GM23338 (cell line): Measurements from ENCODE around the gene RNF220. TPM values are rescaled to one million over a fixed set of nuclear protein-coding genes. Genes with fewer than 3 reads are reported as not detected.

Source experiments
- ATAC-seq: fragments of 200-7000 bp; cut with Tn5 transposase; 3 replicates; pipeline ENCODE4 v1.9.1; 2020
- DNase-seq: peaks from one replicate; pipeline ENCODE4 v3.0.0-alpha.2; 2015; ENCODE audit warnings: low spot score
- H2AFZ ChIP-seq: fragments of 200-600 bp; sonication (generic); 2 replicates; pipeline ENCODE4 v1.8.0; 2016; ENCODE audit warnings: antibody characterized with exemption, mild to moderate bottlenecking, moderate library complexity
- H3F3A ChIP-seq: fragments of 200-600 bp; sonication (generic); replicated peaks from 2 replicates; pipeline ENCODE4 v1.8.0; 2017; ENCODE audit warnings: antibody characterized with exemption, mixed run types, low read depth
- H3K27ac ChIP-seq: fragments of 200-600 bp; sonication (generic); 2 replicates; pipeline ENCODE4 v1.6.1; 2016; ENCODE audit warnings: low read depth
- H3K27me3 ChIP-seq: fragments of 200-600 bp; sonication (generic); 2 replicates; pipeline ENCODE4 v1.8.0; 2016; ENCODE audit warnings: mild to moderate bottlenecking, mixed run types, moderate library complexity; ENCODE audit not compliant: insufficient read depth
- H3K36me3 ChIP-seq: fragments of 200-600 bp; sonication (generic); 2 replicates; pipeline ENCODE4 v1.8.0; 2016; ENCODE audit warnings: mild to moderate bottlenecking; ENCODE audit not compliant: insufficient read depth
- H3K4me1 ChIP-seq: fragments of 200-600 bp; sonication (generic); 2 replicates; pipeline ENCODE4 v1.8.0; 2016; ENCODE audit warnings: mild to moderate bottlenecking, moderate library complexity; ENCODE audit not compliant: insufficient read depth
- H3K4me2 ChIP-seq: fragments of 200-600 bp; sonication (generic); 2 replicates; pipeline ENCODE4 v1.7.1; 2017; ENCODE audit warnings: mixed run types
- H3K4me3 ChIP-seq: fragments of 200-600 bp; sonication (generic); 2 replicates; pipeline ENCODE4 v1.6.1; 2016; ENCODE audit warnings: mixed run types
- H3K79me2 ChIP-seq: fragments of 200-600 bp; sonication (generic); replicated peaks from 2 replicates; pipeline ENCODE4 v1.8.0; 2017; ENCODE audit warnings: mild to moderate bottlenecking; ENCODE audit not compliant: insufficient read depth
- H3K9me2 ChIP-seq: fragments of 200-600 bp; sonication (generic); 2 replicates; pipeline ENCODE4 v1.8.0; 2017; ENCODE audit not compliant: insufficient read depth
- H4K20me1 ChIP-seq: fragments of 200-600 bp; sonication (generic); replicated peaks from 2 replicates; pipeline ENCODE4 v1.8.0; 2017; ENCODE audit warnings: mild to moderate bottlenecking; ENCODE audit not compliant: insufficient read depth
- H3K27ac Mint-ChIP-seq: 2 replicates; pipeline ENCODE4 v1.8.0; 2020; ENCODE audit warnings: inconsistent platforms, mild to moderate bottlenecking, moderate library complexity, mixed read lengths
- H3K27me3 Mint-ChIP-seq: 3 replicates; pipeline ENCODE4 v1.8.0; 2022; ENCODE audit warnings: low read depth, mild to moderate bottlenecking, moderate library complexity, mixed read lengths, inconsistent platforms; ENCODE audit not compliant: insufficient read depth, poor library complexity
- H3K36me3 Mint-ChIP-seq: 3 replicates; pipeline ENCODE4 v1.8.0; 2021; ENCODE audit warnings: low read depth, mild to moderate bottlenecking, inconsistent platforms, moderate library complexity, mixed read lengths
- H3K4me1 Mint-ChIP-seq: 3 replicates; pipeline ENCODE4 v1.8.0; 2020; ENCODE audit warnings: mild to moderate bottlenecking, inconsistent platforms, mixed read lengths
- H3K4me3 Mint-ChIP-seq: 3 replicates; pipeline ENCODE4 v1.8.0; 2021; ENCODE audit warnings: moderate library complexity, mild to moderate bottlenecking, inconsistent platforms, mixed read lengths
- H3K9me3 Mint-ChIP-seq: 3 replicates; pipeline ENCODE4 v1.8.0; 2020; ENCODE audit warnings: moderate library complexity, mild to moderate bottlenecking, inconsistent platforms, mixed read lengths
- EZH2 ChIP-seq: fragments of 200-600 bp; sonication (generic); IDR thresholded peaks from one replicate; pipeline ENCODE4 v1.8.0; 2017; ENCODE audit warnings: antibody characterized with exemption, mild to moderate bottlenecking, low read depth; ENCODE audit not compliant: unreplicated experiment
- JUNB ChIP-seq: IDR thresholded peaks from one replicate; pipeline ENCODE4 v1.6.1; 2016; ENCODE audit warnings: antibody characterized with exemption; ENCODE audit not compliant: unreplicated experiment
- POLR2AphosphoS5 ChIP-seq: IDR thresholded peaks from 2 replicates; pipeline ENCODE4 v1.6.1; 2016; ENCODE audit warnings: antibody characterized with exemption, low read depth
- STAT1 ChIP-seq: IDR thresholded peaks from one replicate; pipeline ENCODE4 v1.6.1; 2016; ENCODE audit warnings: antibody characterized with exemption; ENCODE audit not compliant: unreplicated experiment
- ZNF114 ChIP-seq: fragments of 250-450 bp; sonication (Bioruptor Pico); IDR thresholded peaks from 2 replicates; pipeline ENCODE4 v1.5.0; 2020; ENCODE audit warnings: mild to moderate bottlenecking, moderate library complexity
- ZNF331 ChIP-seq: fragments of 250-450 bp; sonication (Bioruptor Pico); IDR thresholded peaks from 2 replicates; pipeline ENCODE4 v1.5.0; 2020; ENCODE audit warnings: low read depth, mild to moderate bottlenecking, moderate library complexity
- polyA plus RNA-seq: library from polyadenylated mRNA; unstranded; fragments of >200 nt; fragmentation: Nextera tagmentation; extraction: Ambion mirVana; gene quantifications from 2 replicates; pipeline ENCODE4 v1.2.1, GENCODE V29; 2016
- total RNA-seq: library from RNA; depleted of rRNA; stranded (reverse); fragments of >200 nt; shearing (Covaris generic); gene quantifications from 2 replicates; pipeline ENCODE4 v1.2.3, GENCODE V29; 2014
- TF ChIP-seq, protein P1 (sequence below): IDR thresholded peaks from 2 replicates; pipeline ENCODE4 v1.6.1; 2016; ENCODE audit warnings: antibody characterized with exemption
- TF ChIP-seq, protein P2 (sequence below): fragments of 250-450 bp; sonication (Bioruptor Pico); IDR thresholded peaks from 2 replicates; pipeline ENCODE4 v1.5.0; 2020; ENCODE audit warnings: mild to moderate bottlenecking, moderate library complexity
- TF ChIP-seq, protein P3 (sequence below), 2 experiments: fragments of 200-600 bp in 1 of 2; sonication (generic) in 1 of 2; conservative IDR thresholded peaks; 2 replicates each; pipeline versions ENCODE4 v1.5.1 to v1.6.1; 2016 to 2017; ENCODE audit warnings: antibody characterized with exemption in 2 of 2, low read depth in 2 of 2, mild to moderate bottlenecking in 2 of 2, moderate library complexity in 1 of 2

Gene RNF220
- total and polyA plus RNA-seq, 2 experiments from 2014 or later, result 72.8 to 168 TPM

DNA sequence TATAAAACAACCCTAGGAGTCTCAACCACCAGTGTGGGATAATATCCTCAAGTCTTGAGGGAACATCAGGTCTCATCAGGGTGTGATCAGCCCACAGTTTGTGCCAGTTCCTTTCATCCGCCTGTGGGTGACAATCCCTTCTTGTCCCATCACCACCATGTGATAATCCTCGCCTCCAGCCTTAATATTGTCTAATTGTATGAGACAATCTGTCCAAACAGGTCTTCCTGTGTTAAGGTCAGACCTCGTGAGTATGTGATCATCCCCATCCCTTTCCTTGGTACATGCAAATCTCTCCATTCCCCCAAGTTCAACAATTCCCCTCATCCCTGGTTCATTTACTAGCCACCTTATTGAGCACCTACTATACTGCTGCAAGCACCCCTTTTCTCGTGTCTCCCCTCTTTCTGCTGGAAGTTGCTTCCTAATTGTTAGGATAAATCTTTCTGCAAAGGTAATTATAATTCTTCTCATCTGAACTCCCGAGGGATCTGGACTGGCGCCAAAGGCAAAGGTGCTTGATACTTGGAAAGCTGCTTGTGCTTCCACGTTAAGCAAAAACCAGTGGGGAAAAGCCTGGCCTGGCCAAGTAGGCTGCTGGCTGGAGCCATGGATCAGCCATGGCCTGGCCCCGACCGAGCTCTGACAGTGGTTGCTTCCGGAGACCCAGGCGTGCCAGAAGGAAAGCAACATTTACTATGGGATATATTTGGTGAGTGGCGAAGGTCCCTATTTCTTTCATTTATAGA, 92.5 kb downstream of the RNF220 start (continued):
- TF ChIP-seq ZNF331 (CRISPR knock-in tag) (no peak), JUNB (no peak)
- TF ChIP-seq, protein P1, sequence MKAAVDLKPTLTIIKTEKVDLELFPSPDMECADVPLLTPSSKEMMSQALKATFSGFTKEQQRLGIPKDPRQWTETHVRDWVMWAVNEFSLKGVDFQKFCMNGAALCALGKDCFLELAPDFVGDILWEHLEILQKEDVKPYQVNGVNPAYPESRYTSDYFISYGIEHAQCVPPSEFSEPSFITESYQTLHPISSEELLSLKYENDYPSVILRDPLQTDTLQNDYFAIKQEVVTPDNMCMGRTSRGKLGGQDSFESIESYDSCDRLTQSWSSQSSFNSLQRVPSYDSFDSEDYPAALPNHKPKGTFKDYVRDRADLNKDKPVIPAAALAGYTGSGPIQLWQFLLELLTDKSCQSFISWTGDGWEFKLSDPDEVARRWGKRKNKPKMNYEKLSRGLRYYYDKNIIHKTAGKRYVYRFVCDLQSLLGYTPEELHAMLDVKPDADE, result no peak
- TF ChIP-seq, protein P2, sequence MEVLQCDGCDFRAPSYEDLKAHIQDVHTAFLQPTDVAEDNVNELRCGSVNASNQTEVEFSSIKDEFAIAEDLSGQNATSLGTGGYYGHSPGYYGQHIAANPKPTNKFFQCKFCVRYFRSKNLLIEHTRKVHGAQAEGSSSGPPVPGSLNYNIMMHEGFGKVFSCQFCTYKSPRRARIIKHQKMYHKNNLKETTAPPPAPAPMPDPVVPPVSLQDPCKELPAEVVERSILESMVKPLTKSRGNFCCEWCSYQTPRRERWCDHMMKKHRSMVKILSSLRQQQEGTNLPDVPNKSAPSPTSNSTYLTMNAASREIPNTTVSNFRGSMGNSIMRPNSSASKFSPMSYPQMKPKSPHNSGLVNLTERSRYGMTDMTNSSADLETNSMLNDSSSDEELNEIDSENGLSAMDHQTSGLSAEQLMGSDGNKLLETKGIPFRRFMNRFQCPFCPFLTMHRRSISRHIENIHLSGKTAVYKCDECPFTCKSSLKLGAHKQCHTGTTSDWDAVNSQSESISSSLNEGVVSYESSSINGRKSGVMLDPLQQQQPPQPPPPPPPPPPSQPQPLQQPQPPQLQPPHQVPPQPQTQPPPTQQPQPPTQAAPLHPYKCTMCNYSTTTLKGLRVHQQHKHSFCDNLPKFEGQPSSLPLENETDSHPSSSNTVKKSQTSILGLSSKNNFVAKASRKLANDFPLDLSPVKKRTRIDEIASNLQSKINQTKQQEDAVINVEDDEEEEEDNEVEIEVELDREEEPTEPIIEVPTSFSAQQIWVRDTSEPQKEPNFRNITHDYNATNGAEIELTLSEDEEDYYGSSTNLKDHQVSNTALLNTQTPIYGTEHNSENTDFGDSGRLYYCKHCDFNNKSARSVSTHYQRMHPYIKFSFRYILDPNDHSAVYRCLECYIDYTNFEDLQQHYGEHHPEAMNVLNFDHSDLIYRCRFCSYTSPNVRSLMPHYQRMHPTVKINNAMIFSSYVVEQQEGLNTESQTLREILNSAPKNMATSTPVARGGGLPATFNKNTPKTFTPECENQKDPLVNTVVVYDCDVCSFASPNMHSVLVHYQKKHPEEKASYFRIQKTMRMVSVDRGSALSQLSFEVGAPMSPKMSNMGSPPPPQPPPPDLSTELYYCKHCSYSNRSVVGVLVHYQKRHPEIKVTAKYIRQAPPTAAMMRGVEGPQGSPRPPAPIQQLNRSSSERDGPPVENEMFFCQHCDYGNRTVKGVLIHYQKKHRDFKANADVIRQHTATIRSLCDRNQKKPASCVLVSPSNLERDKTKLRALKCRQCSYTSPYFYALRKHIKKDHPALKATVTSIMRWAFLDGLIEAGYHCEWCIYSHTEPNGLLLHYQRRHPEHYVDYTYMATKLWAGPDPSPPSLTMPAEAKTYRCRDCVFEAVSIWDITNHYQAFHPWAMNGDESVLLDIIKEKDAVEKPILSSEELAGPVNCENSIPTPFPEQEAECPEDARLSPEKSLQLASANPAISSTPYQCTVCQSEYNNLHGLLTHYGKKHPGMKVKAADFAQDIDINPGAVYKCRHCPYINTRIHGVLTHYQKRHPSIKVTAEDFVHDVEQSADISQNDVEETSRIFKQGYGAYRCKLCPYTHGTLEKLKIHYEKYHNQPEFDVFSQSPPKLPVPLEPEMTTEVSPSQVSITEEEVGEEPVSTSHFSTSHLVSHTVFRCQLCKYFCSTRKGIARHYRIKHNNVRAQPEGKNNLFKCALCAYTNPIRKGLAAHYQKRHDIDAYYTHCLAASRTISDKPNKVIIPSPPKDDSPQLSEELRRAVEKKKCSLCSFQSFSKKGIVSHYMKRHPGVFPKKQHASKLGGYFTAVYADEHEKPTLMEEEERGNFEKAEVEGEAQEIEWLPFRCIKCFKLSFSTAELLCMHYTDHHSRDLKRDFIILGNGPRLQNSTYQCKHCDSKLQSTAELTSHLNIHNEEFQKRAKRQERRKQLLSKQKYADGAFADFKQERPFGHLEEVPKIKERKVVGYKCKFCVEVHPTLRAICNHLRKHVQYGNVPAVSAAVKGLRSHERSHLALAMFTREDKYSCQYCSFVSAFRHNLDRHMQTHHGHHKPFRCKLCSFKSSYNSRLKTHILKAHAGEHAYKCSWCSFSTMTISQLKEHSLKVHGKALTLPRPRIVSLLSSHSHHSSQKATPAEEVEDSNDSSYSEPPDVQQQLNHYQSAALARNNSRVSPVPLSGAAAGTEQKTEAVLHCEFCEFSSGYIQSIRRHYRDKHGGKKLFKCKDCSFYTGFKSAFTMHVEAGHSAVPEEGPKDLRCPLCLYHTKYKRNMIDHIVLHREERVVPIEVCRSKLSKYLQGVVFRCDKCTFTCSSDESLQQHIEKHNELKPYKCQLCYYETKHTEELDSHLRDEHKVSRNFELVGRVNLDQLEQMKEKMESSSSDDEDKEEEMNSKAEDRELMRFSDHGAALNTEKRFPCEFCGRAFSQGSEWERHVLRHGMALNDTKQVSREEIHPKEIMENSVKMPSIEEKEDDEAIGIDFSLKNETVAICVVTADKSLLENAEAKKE (CRISPR knock-in tag), result no peak

DNA sequence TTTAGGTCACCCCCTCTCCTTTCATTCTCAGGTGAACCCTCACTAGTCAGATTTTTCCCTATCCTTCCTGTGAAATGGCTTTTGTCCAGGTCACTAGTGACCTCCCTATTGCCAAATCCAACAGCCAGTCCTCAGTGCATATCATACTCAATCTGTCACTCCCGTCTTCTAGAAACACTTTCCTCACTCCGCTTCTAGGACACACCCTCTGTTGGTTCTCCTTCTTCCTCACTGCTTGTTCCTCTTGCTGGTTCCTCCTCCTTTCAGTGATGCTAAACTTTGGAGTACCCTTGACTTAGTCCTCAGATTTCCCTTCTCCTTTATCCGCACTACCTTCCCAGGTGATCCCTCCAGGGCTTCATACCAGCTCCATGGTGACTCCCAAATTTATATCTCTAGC, 94.3 kb downstream of the RNF220 start:
- H3K27ac ChIP-seq, result no peak overlapping the region
- peaks cover 11% of the 10 kb centered on the region for H3K27me3 Mint-ChIP-seq
- H3K9me2 ChIP-seq, result peaks cover 5% of the 10 kb centered on the region; the same call in 1 of the 2 replicates
- H3K36me3 ChIP-seq, result no peaks in the 10 kb centered on the region
- DNase-seq (no peak), ATAC-seq (no peak)
- no peak overlapping the region for H3K27ac Mint-ChIP-seq
- H3K4me1 Mint-ChIP-seq, result peaks cover 29% of the 10 kb centered on the region
- H3F3A ChIP-seq, result peaks cover 16% of the 10 kb centered on the region; the same call in 1 of the 2 replicates
- H3K9me3 Mint-ChIP-seq, result no peaks in the 10 kb centered on the region
- no peak overlapping the region for H2AFZ ChIP-seq
- H3K79me2 ChIP-seq, result peaks cover 18% of the 10 kb centered on the region
- no peak overlapping the region for H3K4me3 Mint-ChIP-seq
- H4K20me1 ChIP-seq, result no peaks in the 10 kb centered on the region
- H3K4me3 ChIP-seq, result no peak overlapping the region
- H3K36me3 Mint-ChIP-seq, result no peaks in the 10 kb centered on the region
- H3K27me3 ChIP-seq, result peaks cover 11% of the 10 kb centered on the region; the same call in 1 of the 2 replicates
- H3K4me1 ChIP-seq, result peaks cover 45% of the 10 kb centered on the region
- 0 out of 2 replicates have a peak overlapping the region, but pooled peaks have one; percentile 20 for H3K4me2 ChIP-seq
- TF ChIP-seq STAT1 (no peak), JUNB (no peak), EZH2 (no peak), ZNF331 (CRISPR knock-in tag) (no peak), ZNF114 (CRISPR knock-in tag) (no peak), POLR2AphosphoS5 (no peak)
- TF ChIP-seq, protein P3, sequence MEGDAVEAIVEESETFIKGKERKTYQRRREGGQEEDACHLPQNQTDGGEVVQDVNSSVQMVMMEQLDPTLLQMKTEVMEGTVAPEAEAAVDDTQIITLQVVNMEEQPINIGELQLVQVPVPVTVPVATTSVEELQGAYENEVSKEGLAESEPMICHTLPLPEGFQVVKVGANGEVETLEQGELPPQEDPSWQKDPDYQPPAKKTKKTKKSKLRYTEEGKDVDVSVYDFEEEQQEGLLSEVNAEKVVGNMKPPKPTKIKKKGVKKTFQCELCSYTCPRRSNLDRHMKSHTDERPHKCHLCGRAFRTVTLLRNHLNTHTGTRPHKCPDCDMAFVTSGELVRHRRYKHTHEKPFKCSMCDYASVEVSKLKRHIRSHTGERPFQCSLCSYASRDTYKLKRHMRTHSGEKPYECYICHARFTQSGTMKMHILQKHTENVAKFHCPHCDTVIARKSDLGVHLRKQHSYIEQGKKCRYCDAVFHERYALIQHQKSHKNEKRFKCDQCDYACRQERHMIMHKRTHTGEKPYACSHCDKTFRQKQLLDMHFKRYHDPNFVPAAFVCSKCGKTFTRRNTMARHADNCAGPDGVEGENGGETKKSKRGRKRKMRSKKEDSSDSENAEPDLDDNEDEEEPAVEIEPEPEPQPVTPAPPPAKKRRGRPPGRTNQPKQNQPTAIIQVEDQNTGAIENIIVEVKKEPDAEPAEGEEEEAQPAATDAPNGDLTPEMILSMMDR (conservative IDR thresholded peaks at IDR 0.05; ENCODE audit: low read depth in 2 of 2), result no peak
- TF ChIP-seq, protein P1, result no peak
